ENCODE data around the gene PTGR2.

- TF ChIP-seq CTCF (IDR thresholded peaks at IDR 0.05) (no peak), POLR2A (IDR thresholded peaks at IDR 0.05; ENCODE audit: low read depth) (no peak)
These were observed 8.8 kb upstream of the PTGR2 start for GRCh38 chr14:73842851-73843250.
